ENCODE results near the gene LFNG.

Gene LFNG

GRCh38 chr7:2570021-2570420 lies 50.4 kb downstream of the LFNG start:
- no peak for DNase-seq (ENCODE audit: low read depth, low spot score)

GRCh38 chr7:2571409-2571808 lies 51.8 kb downstream of the LFNG start:
- no peak for DNase-seq (ENCODE audit: low read depth, low spot score)

- no peak for DNase-seq (ENCODE audit: low read depth, low spot score)
Measured at GRCh38 chr7:2572101-2572842, 52.7 kb downstream of the LFNG start.

- no peak for DNase-seq (ENCODE audit: low read depth, low spot score)
Measured at GRCh38 chr7:2573761-2574160, 54.2 kb downstream of the LFNG start.

GRCh38 chr7:2575046-2575732 lies 55.6 kb downstream of the LFNG start:
- no peak for DNase-seq (ENCODE audit: low read depth, low spot score)

- no peak for DNase-seq (ENCODE audit: low read depth, low spot score)
Measured at GRCh38 chr7:2575733-2576340, 56.3 kb downstream of the LFNG start.

- DNase-seq (ENCODE audit: low read depth, low spot score): no peak
Measured at GRCh38 chr7:2576742-2577491, 57.3 kb downstream of the LFNG start.

Measured in ELF-1 (cell line).